ENCODE measurements around the gene PTPN4.
A peak's percentile ranks its signal among the peaks of the same experiment; 100 is the strongest.

Gene PTPN4

DNA sequence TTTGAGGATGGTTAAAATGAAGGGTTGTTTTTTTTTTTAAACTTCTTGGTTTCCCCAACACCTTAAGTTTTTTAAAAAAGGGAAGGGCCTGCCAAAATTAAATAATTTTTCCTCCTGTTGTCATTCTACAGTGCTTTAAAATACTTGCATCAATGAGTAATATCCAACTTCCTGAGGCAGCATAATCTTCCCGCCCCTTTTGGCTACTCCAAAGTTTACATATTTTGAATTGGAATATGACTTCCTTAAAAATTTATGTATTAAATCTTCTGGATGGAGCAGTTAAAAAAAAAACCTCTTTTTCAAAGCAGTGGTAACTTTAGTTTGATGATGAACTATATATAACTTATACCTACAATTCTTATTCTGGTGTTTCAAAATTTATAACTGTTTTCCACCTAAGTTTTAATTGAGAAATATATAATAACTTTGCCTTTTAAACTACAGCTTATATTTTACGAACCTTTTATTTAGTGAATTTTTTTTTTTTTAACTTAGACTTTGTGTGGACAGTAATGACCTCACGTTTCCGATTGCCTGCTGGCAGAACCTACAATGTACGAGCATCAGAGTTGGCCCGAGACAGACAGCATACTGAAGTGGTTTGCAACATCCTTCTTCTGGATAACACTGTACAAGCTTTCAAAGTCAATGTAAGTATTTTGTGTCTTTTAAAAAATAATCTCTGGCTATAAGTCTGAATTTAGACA is 49.8 kb downstream of the PTPN4 start:
- DNase-seq (ENCODE audit: low spot score), result no peak

DNA sequence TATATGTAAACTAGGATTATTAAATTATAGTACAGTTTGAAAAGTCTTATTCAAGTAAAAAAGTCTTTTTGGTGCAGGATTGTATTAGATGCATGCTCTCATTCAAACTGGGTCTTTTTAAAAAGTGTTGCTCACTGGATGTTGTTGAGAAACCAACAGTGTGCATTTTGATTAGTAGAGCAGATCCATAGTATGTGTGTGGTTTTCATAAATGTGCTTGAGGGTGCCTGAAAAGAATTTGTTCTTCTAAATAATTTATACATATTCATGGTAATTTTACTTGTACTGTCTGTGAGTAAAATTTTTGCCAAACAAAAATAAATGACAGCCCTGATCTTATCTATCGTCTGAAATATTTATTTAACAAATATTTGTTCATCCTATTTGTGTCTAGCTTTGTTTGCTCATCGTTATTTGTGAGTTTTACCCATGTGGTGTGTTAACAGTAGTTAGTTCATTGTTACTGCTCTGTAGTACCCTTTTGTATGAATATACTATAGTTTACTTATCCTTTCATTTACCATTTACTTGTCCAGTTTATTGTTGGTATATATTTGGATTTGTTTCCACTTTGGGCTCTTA is 50.4 kb downstream of the PTPN4 start:
- no peak for DNase-seq (ENCODE audit: low spot score)

DNA sequence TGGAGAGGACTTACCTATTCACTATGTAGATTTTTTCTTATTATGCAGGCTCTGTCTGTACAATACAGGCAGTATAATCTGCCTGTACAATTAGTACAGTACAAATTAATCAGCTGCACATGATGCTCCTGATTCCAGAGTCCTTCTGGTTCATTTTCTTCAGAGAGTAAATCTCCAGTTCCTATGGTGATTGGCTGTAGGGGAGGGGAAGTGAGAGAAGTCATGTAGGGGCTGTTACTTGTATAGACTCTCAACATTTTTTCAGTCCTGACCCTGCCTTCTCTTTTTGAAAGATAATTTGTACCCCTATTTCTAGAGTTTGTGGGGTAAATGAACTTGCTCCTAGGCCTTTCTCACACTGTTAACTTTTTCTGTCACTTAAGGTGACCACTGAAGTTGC is 54.5 kb downstream of the PTPN4 start:
- no peak for DNase-seq (ENCODE audit: low spot score)

DNA sequence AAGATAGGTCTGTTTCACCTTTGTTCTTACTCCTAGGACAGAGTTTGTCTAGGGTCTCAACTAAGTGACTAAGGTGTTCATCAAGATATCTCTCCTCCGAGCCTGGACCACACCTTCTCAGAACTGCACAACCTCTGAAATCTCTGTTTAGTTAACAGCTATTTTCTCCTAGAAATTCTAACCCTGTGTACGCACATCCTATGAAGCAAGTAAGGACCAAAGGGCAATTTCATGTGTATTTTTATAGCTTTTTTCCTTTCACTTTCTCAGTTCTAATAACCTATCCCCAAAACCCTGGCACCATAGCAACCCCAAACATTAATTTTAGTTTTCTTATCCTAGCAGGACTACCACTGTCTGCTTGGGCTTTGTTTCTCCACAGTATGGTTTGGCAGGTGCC is 59.1 kb downstream of the PTPN4 start:
- DNase-seq (ENCODE audit: low spot score), result no peak

DNA sequence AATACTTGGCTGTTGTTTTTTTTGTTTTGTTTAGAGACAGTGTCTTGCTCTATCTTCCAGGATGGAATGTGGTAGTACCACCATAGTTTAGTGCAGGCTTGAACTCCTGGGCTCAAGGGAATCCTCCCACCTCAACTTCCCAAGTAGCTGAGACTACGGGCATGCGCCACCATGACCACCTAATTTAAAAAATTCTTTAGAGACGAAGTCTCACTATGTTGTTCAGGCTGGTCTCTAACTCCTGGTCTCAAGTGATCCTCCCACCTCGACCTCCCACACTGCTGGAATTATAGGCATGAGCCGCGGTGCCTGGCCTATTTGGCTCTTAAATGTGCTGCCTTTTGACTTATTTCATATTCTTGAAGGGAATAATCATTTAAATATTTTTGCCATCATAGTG is 60.1 kb downstream of the PTPN4 start:
- DNase-seq (ENCODE audit: low spot score), result no peak

DNA sequence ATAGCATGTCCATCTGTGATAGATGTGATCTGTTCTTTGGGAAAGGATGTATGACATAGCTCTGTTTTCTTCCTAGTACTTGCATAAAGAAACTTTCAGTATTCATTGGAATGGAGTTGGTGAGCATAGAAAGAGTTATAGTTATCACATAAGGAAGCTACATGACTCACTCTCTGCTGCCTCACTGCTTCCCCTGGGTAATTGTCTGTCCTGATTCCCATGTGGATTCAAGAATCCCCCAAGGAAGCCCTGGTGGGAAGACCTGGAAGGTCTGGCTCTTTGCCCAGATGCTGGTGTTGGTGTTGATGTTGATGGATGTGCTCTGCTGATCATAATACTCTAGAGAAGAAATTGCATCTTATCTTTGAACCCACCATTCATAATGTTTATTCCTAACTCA is 60.6 kb downstream of the PTPN4 start:
- no peak for DNase-seq (ENCODE audit: low spot score)

DNA sequence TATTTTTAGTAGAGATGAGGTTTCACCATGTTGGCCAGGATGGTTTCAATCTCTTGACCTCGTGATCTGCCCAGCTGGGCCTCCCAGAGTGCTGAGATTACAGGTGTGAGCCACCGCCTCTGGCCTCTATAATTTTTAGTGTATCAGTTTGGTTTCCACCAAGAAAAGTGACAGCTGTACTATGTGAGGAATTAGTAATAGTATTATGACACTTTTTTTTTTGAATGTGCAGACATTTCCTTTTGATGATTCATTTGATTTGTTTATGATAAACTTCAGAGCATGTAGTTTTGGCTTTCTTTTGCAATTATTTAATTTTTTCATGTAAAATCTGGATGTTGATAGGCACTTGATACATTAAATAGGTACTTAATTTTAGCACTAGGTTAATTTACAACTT is 61.5 kb downstream of the PTPN4 start:
- no peak for DNase-seq (ENCODE audit: low spot score)

DNA sequence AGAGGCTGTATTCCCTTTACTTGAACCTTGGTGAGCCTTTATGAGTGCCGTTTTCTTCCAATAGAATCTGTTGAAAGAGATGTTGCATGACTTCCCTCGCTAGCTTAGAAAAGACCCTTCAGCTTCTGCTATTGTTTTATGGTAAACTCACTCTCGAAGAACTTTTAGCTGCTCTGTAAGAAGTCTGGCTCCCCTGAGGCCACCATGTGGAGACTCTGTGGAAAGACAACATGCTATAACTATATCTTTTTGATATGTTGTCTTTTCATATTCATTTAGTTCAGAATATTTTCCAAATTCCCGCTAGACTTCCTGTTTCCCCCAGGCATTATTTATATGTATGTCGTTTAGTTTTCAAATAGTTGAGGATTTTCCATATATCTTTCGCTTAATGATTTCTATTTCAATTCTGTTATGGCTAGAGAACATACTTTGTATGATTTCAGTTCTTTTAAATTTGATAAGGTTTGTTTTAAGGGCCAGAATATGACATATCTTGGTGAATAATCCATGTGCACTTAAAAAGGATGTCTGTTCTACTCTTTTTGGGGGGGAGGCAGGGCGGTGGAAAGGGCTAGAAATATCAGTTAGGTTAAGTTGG is 64.1 kb downstream of the PTPN4 start:
- peak; percentile 50 for DNase-seq (ENCODE audit: low spot score)

DNA sequence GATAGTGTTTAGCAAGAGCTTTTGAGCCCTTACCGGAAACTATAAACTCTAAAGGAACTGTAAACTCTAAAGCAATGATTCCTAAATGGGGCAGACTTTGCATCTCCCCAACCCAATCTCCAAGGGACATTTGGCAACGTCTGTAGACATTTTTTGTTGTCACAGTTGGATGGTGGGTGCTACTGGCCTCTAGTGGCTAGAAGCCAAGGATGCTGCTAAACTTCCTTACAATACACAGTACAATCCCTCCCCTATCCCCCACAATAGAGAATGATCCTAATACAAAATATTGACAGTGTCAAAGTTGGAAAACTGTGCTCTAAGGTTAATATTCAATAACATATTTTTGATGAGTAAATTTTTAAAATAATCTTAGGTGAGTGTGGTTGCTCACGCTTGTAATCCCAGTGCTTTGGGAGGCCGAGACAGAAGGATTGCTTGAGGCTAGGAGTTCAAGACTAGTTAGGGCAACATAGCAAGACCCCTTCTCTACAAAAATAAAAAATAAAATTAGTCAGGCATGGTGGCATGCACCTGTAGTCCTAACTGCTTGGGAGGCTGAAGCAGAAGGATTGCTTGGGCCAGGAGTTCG is 66.7 kb downstream of the PTPN4 start:
- peak; percentile 70 for DNase-seq (ENCODE audit: low spot score)

DNA sequence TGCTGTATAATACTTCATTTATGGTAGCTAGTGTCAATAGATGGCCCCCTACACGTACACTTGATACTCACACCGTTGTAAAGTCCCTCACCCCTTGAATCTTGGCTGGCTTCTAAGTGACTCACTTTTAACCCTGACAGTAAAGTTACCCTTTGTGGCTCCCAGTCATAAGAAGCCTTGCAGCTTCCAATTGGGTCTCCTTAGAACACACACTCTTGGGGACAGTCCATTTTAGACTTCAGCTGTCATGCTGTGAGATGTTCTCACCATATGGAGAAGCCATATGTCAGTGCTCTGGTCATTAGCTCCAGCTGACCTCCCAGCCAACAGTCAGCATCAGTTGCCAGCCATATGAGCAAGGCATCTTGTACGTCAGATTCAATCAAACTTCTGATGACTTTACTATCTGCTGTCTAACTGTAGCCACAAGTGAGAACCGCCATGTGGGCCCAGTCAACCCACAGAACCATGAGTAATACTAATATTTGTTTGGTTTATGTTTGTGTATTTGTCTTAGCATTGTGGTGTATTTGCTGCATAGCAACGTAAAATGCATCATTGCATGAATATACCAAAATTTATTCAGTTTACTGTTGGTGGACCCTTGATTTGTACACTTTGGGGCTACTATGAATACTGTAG is 68.3 kb downstream of the PTPN4 start:
- peak; percentile 98 for DNase-seq (ENCODE audit: low spot score)

DNA sequence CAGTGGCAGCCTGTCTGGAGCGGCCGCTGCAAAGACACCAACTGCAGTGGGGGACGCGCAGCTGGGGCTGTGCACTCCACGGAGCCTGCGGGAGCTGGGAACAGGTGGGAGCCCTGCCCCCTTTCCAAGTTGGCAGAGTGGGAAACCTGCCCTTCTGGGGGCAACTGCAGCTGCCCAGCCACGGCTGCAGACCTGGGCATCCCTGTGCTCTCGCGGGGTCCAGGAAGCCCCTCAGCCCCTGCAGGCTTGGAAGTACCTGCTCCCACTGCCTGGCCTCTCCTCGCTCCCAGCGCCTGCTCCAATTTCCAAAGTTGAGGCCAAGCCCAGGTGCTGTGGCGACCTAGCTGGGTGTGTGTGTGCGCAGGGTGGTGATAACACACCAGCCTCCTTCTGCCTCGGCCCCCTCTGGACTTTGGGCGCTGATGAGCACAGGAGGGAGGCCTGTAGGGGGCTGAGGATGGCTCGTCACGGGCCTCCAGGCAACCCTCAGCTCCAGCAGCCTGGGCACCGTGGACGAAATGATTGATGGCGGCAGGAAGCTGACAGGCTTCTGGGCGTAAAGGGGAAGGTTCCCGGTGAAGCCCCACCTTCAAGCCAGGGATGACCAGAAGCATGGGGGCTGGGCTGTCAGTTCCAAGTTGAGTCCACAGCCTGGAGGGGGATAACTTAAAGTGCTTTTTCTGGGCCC is 76.9 kb downstream of the PTPN4 start:
- no peak for DNase-seq (ENCODE audit: low spot score)

DNA sequence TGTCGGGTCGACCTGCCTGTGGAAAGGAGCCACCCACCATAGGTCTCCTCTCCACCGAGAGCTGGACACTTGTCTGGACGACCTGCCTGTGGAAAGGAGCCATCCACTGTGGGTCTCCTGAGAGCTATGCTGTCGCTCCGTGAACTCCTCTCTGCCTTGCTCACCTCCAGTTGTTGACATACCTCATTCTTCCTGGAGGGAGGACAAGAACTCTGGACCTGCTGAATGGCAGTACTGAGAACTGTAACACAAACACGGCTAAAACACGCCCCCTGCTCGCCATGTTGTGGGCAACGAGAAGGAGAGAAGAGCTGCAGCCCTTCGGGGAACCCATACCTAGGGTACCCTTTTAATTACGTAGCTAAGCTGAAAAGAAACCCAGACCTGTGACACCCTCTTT is 77.6 kb downstream of the PTPN4 start:
- no peak for DNase-seq (ENCODE audit: low spot score)

DNA sequence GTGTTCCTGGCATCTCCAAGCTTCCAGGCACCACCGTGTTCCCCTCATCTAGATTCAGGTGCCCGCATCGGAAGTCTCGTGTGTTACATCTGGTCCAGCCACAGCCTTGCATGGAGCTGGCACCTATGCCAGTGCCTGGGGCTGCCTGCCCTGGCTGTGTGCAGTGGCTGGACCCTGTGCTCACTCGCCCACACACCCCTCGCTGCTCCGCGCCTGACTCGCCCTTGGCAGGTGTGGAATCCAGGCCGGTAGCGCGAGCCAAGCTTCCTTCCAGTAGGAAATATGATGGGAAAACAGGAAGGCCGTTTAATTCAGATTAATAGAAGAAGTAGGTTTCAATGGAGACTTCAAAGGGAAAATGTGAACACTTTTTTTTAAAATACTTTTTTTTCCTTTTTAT is 78.0 kb downstream of the PTPN4 start:
- DNase-seq (ENCODE audit: low spot score), result peak; percentile 75

DNA sequence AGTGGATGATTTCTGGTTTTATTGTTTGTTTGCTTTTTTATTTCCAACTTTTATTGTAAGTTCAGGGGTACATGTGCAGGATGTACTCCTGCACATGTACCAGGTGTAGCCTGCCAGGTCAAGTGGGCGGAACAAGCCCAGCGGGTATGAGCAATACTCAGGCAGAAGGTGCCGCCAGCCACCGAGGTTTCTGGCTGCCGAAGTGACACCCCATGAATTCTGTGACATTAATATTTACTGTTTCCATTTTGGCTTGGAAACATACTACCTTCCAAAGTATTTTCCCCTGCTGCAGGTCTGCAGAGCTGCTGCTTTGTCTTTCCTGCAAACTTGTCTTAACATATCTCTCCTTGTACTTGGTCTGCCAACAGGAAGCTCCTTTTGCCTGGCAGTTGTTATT is 78.5 kb downstream of the PTPN4 start:
- DNase-seq (ENCODE audit: low spot score), result peak; percentile 87

DNA sequence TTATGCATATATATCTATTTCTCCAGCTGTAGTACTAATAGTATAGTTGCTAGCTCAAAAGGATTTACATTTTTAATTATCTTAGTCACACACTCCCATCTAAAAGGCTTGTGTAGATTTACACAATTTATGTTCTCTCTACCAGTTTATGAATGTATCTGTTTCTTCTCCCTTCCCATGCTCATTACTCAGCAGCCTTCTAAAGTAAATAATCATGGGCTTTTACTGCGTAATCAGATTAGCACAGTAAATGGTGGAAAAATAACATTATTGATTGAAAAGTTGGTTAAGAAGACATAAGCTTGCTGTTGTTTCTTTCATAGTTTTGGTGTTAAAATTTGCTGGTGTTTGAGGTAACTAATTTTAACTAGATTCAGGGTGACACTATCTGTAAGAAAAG is 81.8 kb downstream of the PTPN4 start:
- DNase-seq (ENCODE audit: low spot score), result no peak

DNA sequence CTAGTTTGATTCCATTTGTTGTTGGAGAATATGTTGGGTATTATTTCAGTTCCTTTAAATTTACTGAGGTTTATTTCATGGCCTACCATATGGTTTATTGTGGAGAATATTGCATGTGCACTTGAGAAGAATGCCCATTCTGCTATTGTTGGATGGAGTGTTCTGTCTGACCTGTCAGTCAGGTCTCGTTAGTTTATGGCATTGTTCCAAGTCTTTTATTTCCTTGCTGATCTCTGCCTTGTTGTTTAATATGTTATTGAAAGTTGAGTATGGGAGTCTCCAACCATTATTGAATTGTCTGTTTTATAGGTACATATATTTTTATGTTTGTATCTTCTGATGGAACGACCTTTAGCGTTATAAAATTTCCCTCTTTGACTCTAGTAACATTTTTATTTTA is 86.3 kb downstream of the PTPN4 start:
- DNase-seq (ENCODE audit: low spot score), result no peak

DNA sequence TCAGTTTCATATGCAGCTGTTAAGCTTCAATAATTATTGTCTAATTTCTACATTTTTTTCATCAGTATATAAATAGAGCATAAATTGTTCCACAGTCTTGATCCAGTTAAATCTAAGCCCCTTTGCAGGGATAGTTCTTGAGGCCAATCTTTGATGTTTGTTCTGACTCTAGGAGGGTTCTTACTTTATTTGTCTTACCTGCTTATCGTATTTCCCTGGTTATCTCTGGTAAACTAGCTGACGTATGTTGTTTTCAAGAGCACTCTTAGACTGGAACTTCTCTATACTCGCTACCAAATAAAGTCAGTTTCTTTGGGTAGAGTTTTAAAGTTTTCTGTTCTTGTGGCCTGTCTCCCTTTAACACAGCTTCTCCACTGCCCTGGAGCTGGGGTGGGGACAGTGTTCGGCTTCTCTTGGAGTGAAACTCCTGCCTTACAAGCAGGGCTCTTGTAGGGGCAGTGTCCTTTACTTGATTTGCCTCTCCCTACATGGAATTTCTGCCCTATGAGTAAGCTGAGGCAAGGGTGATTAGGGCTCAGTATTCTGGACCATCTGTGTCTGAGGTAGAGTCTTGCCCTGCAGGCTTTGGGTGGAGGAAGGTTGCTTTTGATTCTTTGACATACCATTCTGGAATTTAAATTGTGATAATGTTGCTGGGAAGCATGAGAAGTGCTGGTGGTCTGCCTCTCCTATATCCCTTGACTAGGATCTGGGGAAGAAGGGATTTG is 90.3 kb downstream of the PTPN4 start:
- no peak for DNase-seq (ENCODE audit: low spot score)

DNA sequence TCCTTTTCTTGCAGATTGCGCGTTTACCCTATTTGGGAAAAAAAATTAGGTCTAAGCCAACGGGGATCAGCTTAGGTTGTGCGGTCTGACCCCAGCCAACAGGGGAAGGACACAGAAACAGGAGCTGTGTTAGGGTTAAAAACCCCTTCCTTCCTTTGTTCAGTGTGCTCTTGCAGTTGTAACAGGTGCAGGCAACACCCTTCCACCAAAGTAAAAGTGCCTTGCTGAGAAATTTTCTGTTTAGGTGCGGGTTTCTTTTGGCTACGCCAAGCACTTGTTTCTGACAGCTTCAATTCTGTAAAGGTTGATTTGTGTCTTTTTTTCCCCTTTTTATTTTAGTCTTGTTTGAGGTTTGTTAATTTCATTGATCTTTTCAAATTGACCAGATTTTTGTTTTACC is 92.5 kb downstream of the PTPN4 start:
- DNase-seq (ENCODE audit: low spot score), result no peak

DNA sequence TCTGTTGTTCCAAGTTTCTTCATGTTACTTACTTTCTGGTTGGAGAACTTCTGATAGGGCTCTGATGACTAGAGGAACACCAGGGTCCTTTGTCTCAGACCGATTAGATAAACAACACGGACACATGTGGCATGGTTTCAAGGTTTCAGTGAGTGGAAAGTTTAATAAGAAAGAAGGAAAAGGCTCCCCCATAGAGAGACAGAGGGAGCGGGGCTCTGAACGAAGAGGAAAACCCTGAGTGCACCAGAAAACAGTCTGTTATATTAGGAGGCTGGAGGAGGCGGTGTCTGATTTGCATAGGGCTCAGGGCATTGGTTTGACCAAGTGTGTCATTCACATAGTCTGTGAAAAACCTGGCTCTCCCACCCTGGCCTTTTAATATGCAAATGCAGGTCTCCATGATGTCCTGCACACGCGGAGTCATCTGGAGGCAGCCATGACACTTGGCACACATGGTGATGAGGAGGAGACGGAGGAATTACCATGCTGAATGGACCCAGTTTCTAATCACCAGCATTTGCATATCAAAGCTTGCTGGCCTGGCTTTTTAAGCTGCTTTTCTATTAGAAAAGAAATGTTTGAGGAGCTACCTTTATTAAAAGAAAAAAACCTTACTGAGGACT is 94.2 kb downstream of the PTPN4 start:
- no peak for DNase-seq (ENCODE audit: low spot score)

DNA sequence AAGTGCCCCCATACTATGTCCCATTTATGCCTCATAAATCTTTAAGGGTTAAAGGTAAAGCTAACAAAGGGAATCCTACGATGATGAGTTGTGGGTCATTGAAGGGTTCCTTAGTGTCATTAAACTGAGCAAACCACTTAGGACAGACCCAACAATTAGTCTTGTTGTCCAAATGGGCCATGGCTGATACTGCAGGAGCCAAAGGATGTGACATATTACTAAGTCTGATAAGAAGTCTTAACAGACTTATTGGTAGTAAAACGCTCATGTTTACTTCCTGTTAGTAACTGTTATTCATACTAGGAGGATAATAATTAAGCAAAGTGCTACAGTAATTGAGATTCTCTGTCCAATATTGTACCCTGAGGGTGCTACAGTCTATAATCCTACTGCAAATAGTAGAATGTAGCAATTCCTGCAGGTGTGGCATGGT is 96.8 kb downstream of the PTPN4 start:
- no peak for DNase-seq (ENCODE audit: low spot score)

DNA sequence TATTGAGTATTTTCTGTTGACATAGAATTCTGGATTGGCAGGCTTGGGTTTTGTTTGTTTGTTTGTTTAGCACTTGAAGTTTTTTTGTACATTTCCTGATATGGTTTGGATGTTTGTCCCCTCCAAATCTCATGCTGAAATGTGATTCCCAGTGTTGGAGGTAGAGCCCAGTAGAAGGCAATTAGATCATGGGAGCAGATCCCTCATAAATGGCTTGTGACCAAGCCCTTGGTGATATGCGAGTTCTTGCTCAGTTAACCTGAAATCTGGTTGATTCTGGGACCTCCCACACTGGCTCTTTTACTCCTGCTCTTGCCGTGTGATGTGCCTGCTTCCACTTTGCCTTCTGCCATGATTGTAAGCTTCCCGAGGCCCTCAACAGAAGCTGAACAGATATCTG is 98.0 kb downstream of the PTPN4 start:
- DNase-seq (ENCODE audit: low spot score), result no peak
